ENCODE results near the gene INF2. TPM values are rescaled to one million over a fixed set of nuclear protein-coding genes. Genes with fewer than 3 reads are reported as not detected.

INF2 gene
- total RNA-seq, 3 donors from 2014 or later: 31.0 to 70.9 (median 51.5) TPM

DNA sequence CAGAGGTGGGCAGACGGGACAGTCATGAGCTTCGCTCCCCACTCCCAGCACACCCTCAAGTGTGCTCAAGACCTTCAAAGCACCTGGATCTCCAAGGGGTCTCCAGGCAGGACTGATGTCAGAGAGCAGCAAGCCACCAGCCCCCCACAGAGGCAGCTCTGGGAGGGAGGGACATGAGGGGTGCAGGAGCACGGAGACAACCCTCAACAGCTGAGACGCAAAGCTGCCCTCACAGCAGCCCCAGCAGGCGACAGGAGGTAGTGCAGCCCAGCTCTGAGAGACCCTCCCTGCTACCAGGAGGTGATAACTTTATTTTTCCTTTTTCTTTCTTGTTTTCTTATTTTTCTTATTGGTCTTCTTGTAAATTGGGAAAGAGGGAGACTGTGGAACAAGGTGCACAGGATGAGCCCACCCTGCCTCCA is 81.4 kb downstream of the INF2 start:
- Histone ChIP-seq H3K4me1 (peaks cover 0 to 5% of the 10 kb centered on the region in 2 donors), H3K36me3 (no peaks in the 10 kb centered on the region), H3K27ac (no peak overlapping the region), H3K4me3 (no peak overlapping the region), H3K27me3 (no peaks in the 10 kb centered on the region), H3K9me3 (no peaks in the 10 kb centered on the region)
- intact Hi-C loops (cut with DNase I; ENCODE audit: low total_unique reads): loop anchor here (2.0 kb wide), 1 partner anchor 54 kb away; no protein-coding TSS in a partner anchor
- TF ChIP-seq, protein P1, sequence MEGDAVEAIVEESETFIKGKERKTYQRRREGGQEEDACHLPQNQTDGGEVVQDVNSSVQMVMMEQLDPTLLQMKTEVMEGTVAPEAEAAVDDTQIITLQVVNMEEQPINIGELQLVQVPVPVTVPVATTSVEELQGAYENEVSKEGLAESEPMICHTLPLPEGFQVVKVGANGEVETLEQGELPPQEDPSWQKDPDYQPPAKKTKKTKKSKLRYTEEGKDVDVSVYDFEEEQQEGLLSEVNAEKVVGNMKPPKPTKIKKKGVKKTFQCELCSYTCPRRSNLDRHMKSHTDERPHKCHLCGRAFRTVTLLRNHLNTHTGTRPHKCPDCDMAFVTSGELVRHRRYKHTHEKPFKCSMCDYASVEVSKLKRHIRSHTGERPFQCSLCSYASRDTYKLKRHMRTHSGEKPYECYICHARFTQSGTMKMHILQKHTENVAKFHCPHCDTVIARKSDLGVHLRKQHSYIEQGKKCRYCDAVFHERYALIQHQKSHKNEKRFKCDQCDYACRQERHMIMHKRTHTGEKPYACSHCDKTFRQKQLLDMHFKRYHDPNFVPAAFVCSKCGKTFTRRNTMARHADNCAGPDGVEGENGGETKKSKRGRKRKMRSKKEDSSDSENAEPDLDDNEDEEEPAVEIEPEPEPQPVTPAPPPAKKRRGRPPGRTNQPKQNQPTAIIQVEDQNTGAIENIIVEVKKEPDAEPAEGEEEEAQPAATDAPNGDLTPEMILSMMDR (IDR thresholded peaks at IDR 0.05): peak in 2 of 3 donors; percentile 18 to 44
- TF ChIP-seq POLR2A (IDR thresholded peaks at IDR 0.05): no peak
- DNase-seq (ENCODE audit: low spot score in 2 of 2): no peak

- no peak for TF ChIP-seq POLR2A (IDR thresholded peaks at IDR 0.05)
- TF ChIP-seq POLR2AphosphoS5 (IDR thresholded peaks at IDR 0.05): no peak
- TF ChIP-seq, protein P1 (IDR thresholded peaks at IDR 0.05): no peak
- intact Hi-C loops (cut with DNase I; ENCODE audit: low total_unique reads): loop anchor here (2.0 kb wide), 1 partner anchor 53 kb away; no protein-coding TSS in a partner anchor
- Histone ChIP-seq H3K4me3 (no peak overlapping the region), H3K4me1 (peaks cover 0 to 5% of the 10 kb centered on the region in 2 donors), H3K27ac (no peak overlapping the region), H3K27me3 (no peaks in the 10 kb centered on the region), H3K9me3 (no peaks in the 10 kb centered on the region), H3K36me3 (no peaks in the 10 kb centered on the region)
- DNase-seq (ENCODE audit: low spot score in 2 of 2): no peak
Measured at GRCh38 chr14:104771374-104771773, 82.0 kb downstream of the INF2 start.

Other genes with a start within 250 kb of the INF2 start
- 10 to 100 TPM in 1 of 3 donors, 1 to 10 TPM in 2; 1.3 to 32.3 (median 4.2) TPM for gene C14orf180, start 109.9 kb upstream of the INF2 start, total RNA-seq
- not detected for gene TMEM179, start 84.8 kb upstream of the INF2 start, total RNA-seq
- gene ADSS1, start 34.6 kb downstream of the INF2 start, total RNA-seq: 10 to 100 TPM in 1 of 3 donors, 1 to 10 TPM in 2; 6.9 to 13.0 (median 7.3) TPM
- gene SIVA1, start 63.5 kb downstream of the INF2 start, total RNA-seq: 100 to 1,000 TPM; 181 to 225 (median 223) TPM
- 100 to 1,000 TPM in 2 of 3 donors, 10 to 100 TPM in 1; 91.9 to 119 (median 116) TPM for gene AKT1, start 106.1 kb downstream of the INF2 start, total RNA-seq
- gene ZBTB42, start 111.5 kb downstream of the INF2 start, total RNA-seq: 10 to 100 TPM in 1 of 3 donors, 1 to 10 TPM in 2; 3.5 to 11.4 (median 9.2) TPM
- gene CEP170B, start 175.7 kb downstream of the INF2 start, total RNA-seq: 10 to 100 TPM; 10.1 to 14.8 (median 13.8) TPM
- 1 to 10 TPM in 1 of 3 donors, under 1 TPM in 1, not detected in 1; 0.33 to 4.0 TPM for gene PLD4, start 235.3 kb downstream of the INF2 start, total RNA-seq